GM12891 (cell line): ENCODE measurements around the gene COL25A1.
"Not testable (repeated sequence)": the region's sequence is repeated elsewhere in the genome, so short reads cannot be mapped to it uniquely, and the experiment has no call there.

Source experiments
- DNase-seq: peaks from one replicate; pipeline ENCODE4 v3.0.0; 2011; ENCODE audit warnings: low spot score; ENCODE audit not compliant: insufficient read length
- FAIRE-seq: peaks from 2 replicates; lab custom pipeline; 2011; peaks lifted over from hg19 to GRCh38; lab: Jason Lieb, UNC
- PAX5 ChIP-seq: IDR thresholded peaks from 2 replicates; pipeline ENCODE4 v1.6.1; 2011; ENCODE audit warnings: low read length, moderate library complexity, mild to moderate bottlenecking; ENCODE audit not compliant: insufficient read depth, severe bottlenecking
- POLR2A ChIP-seq: IDR thresholded peaks from 2 replicates; pipeline ENCODE4 v1.6.1; 2011; ENCODE audit warnings: low read depth, low read length, control low read depth
- POLR2AphosphoS5 ChIP-seq: IDR thresholded peaks from 2 replicates; pipeline ENCODE4 v1.6.1; 2011; ENCODE audit warnings: low read depth, low read length, control low read depth
- POU2F2 ChIP-seq: IDR thresholded peaks from 2 replicates; pipeline ENCODE4 v1.6.1; 2011; ENCODE audit warnings: low read depth, mild to moderate bottlenecking, control low read depth, low read length, moderate library complexity
- SPI1 ChIP-seq: IDR thresholded peaks from 2 replicates; pipeline ENCODE4 v1.6.1; 2011; ENCODE audit warnings: low read depth, low read length, control low read depth
- TAF1 ChIP-seq: IDR thresholded peaks from 2 replicates; pipeline ENCODE4 v1.6.1; 2011; ENCODE audit warnings: low read depth, low read length, control low read depth

COL25A1 gene

DNA sequence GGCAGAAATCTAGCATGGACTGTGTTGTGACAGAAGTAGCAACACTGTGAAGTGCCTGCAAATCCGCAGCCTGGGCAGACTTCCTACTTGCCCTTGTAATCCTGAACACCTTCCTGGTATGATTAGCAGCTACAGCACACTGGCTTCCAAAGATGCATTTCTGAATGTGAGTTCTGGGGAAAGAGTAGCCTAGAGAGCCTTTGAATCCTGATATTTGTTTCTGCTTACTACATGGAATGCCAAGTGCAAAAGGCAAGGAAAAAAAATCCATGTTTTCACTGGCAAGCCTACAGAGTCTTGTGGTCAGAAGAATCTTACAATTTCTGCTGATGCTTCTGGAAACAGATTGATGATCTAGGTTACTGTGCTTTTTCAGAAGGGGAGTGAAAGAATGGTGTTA is 223.7 kb downstream of the COL25A1 start:
- FAIRE-seq, result no peak
- no peak for TF ChIP-seq POLR2A
- no peak for TF ChIP-seq PAX5
- TF ChIP-seq POU2F2, result no peak
- TF ChIP-seq TAF1, result no peak
- TF ChIP-seq POLR2AphosphoS5, result no peak
- TF ChIP-seq SPI1, result no peak
- no peak for DNase-seq

DNA sequence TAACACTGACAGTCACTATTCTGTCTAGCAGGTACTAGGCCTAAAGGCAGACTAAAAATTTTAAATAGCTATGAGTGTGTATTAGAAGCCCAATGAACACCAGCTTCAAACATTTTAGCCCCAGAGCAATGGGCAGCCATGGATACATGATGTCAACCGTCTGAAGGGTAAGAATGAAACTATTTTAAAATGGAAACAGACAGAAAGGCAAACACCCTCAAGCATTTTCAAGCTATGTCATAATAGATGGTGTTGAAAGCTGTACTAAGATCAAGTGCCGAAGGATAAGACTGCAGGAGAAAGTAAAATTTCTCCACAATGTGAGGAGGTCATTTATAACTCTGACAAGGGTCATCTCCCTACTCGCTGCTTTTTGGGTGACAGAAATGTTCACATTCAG is 225.0 kb downstream of the COL25A1 start:
- FAIRE-seq (no peak), DNase-seq (no peak)
- TF ChIP-seq PAX5, result no peak
- TF ChIP-seq POU2F2, result no peak
- no peak for TF ChIP-seq TAF1
- no peak for TF ChIP-seq SPI1
- no peak for TF ChIP-seq POLR2AphosphoS5
- no peak for TF ChIP-seq POLR2A

- FAIRE-seq, DNase-seq: not testable (repeated sequence)
These were observed 225.7 kb downstream of the COL25A1 start for GRCh38 chr4:109076709-109077108.

GRCh38 chr4:109075621-109076020 is 226.8 kb downstream of the COL25A1 start:
- no peak for FAIRE-seq
- DNase-seq, result no peak
- TF ChIP-seq SPI1, result no peak
- no peak for TF ChIP-seq TAF1
- no peak for TF ChIP-seq POLR2A
- no peak for TF ChIP-seq POU2F2

DNA sequence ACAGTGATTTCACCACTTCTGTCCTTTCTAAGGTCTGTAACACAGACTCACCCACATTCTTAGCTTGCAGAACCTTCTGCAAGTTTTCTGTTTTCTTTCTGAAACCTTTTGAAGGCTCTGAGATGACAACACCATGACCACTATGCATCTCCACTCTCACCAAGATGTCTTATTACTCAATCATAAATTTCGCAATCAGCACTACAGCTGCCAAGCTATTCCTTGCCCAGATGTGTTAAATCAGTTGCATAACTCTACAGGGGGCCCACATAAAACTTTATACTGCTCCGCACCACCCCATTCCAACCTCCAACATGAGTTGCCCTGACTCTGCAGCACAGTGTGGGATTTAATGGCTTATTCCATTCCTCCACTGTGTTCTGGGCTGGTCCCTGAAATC is 229.9 kb downstream of the COL25A1 start:
- TF ChIP-seq POLR2AphosphoS5 (no peak), POLR2A (no peak), POU2F2 (no peak), TAF1 (no peak), SPI1 (no peak), PAX5 (no peak)
- FAIRE-seq, result no peak
- DNase-seq, result no peak

DNA sequence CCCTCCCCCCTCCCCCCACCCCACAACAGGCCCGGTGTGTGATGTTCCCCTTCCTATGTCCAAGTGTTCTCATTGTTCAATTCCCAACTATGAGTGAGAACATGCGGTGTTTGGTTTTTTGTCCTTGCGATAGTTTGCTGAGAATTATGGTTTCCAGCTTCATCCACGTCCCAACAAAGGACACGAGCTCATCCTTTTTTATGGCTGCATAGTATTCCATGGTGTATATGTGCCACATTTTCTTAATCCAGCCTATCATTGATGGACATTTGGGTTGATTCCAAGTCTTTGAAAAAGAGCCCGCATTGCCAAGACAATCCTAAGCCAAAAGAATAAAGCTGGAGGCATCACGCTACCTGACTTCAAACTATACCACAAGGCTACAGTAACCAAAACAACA is 231.8 kb downstream of the COL25A1 start:
- not testable (repeated sequence) for FAIRE-seq, DNase-seq

DNA sequence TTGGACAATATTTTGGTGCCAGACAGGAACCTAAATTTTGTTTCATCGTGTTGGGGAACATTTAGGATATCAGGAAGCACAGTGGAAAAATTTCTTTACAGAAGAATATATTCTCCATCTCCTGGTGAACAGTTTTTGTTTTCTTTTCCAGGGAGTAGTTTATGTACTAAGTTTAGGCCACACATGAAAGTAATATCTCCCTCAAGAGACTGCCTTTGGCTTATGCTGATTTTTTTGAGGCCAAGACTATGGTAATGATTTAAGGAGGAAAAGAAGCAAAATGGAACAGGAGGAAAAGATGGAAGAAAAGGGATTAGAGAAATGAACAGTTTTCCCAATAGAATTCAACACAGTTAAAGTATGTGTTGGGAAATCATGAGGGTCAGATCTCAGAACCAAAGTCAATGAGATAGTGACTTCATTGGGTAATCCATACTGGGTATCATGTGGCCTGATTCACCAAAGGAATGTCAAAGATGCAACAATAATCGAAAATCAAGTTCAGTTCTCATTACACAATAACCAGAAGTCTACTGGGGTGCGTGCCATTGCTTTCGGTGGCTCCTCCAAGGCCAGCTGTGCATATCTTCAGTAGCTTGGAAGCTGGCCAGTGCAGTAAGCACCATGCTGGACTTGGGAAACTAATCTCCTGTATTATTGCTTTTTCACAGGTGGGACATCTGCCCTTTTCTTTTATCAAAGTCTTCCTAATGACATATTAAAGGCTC is 234.8 kb downstream of the COL25A1 start:
- FAIRE-seq (no peak), DNase-seq (no peak)
- TF ChIP-seq POU2F2 (no peak), TAF1 (no peak)

DNA sequence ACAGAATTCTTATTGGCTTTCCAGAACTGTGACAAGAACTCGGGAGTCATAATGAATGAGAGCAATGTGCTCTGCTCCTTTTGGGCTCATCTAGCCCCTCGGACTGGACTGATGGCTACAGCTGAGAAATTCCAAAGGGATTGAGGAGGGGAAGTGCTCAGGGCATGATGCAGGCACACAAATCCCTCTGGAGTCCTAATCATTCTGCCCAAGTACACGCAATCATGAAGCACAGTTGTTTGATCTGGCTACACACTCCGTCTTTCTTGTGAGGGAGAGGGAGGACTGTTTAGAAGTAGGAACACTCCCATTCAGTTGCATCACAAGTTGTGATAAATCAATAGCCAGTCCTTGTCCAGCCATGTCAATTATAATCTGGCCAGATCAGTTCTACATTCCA is 237.5 kb downstream of the COL25A1 start:
- DNase-seq (no peak), FAIRE-seq (no peak)
- TF ChIP-seq TAF1, result no peak
- no peak for TF ChIP-seq SPI1
- TF ChIP-seq POLR2AphosphoS5, result no peak
- no peak for TF ChIP-seq POU2F2
- TF ChIP-seq PAX5, result no peak
- TF ChIP-seq POLR2A, result no peak

DNA sequence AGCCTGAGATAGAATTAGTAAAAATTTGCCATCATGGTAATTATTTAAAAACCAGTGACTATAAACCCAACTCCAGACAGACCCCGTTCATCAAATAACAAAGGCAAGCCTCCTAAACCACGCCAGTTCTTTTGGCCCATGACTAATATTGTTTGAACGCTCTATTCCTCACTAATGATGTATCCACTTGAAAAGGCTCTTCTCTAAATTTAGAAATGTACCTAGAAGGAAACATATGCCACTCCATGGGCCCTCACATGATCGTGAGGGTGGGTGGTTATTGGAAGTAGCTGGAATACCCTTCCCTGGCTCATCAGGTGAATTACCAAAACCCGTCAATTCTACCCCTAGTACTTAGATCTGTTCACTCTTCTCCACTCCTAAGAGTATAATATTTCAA is 249.2 kb downstream of the COL25A1 start:
- DNase-seq (no peak), FAIRE-seq (no peak)
- no peak for TF ChIP-seq POU2F2
- TF ChIP-seq SPI1, result no peak
- TF ChIP-seq POLR2A, result no peak
- TF ChIP-seq TAF1, result no peak
- no peak for TF ChIP-seq PAX5
- no peak for TF ChIP-seq POLR2AphosphoS5

GRCh38 chr4:109052821-109053220 is 249.6 kb downstream of the COL25A1 start:
- no peak for DNase-seq
- no peak for FAIRE-seq

More at GRCh38 chr4:109052821-109053220, 249.6 kb downstream of the COL25A1 start:
- no peak for TF ChIP-seq POU2F2
- no peak for TF ChIP-seq PAX5
- no peak for TF ChIP-seq SPI1
- TF ChIP-seq TAF1, result no peak
- no peak for TF ChIP-seq POLR2A
- no peak for TF ChIP-seq POLR2AphosphoS5
